ENCODE results near the gene RAB6B.
"Not testable (repeated sequence)": the region's sequence is repeated elsewhere in the genome, so short reads cannot be mapped to it uniquely, and the experiment has no call there.

The RAB6B gene

DNA sequence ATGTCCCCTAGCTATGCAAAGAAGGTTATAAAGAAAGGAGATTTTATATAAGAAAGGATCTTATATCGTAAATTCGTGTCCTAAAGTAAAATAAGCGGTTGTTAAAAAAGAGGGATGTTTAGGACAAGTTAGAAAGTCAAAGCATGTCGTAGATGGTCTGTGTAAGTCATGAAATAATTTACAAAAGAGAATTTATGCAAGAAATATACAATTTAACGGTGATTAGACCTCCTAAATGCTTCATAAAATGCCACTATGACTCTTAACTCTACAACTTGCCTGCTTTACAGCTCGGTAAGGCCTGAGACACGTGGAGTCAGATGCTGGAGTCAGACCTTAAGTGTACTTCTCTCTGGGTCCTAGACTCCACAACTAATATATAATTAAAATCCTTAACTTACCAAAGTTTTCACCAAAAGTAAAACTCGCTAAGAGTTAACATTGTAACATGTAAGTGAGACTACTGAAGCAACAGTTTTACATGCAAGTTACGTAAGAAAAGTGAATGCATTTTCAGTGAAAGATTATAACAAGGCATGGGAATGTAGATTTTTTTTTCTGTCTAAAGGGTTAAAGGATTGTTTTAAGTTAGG is 103.4 kb downstream of the RAB6B start:
- no peak overlapping the region for H3K4me3 ChIP-seq (ENCODE audit: insufficient read length, low read depth)
- TF ChIP-seq YY1 (IDR thresholded peaks at IDR 0.05; ENCODE audit: insufficient read depth, insufficient read length), result no peak
- TF ChIP-seq ZNF274 (IDR thresholded peaks at IDR 0.05; ENCODE audit: low read depth, low read length), result no peak
- TF ChIP-seq SUZ12 (IDR thresholded peaks at IDR 0.05; ENCODE audit: extremely low read depth, insufficient read depth, insufficient read length), result no peak
- H3K9ac ChIP-seq (ENCODE audit: insufficient read length, low read depth), result no peak overlapping the region
- DNase-seq (ENCODE audit: low read depth, low spot score), result peak; percentile 23
- H3K36me3 ChIP-seq (ENCODE audit: insufficient read depth, insufficient read length, low read length), result no peaks in the 10 kb centered on the region
- H3K9me3 ChIP-seq (ENCODE audit: insufficient read depth, low read length), result peaks cover 79% of the 10 kb centered on the region
- no peaks in the 10 kb centered on the region for H3K27me3 ChIP-seq (ENCODE audit: insufficient read depth, insufficient read length)
- no peaks in the 10 kb centered on the region for H3K4me1 ChIP-seq (ENCODE audit: insufficient read depth, insufficient read length)

DNA sequence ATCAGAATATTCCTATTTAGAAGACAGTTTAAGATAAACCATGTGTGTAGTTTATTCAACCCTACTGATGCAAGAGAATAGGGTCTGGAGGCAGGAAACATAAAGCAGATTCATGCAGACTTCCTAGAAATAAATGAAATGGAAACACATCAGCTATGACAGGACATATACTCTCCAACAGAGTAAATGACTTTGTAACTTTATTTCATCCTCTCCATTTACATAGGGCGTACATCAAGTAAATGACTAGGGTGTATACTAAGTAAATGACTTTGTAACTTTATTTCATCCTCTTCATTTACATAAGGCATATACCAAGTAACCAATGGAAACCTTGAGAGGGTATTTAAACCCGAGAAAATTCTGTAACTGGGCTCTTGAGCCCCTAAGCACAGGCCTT is 107.7 kb downstream of the RAB6B start:
- no peaks in the 10 kb centered on the region for H3K4me1 ChIP-seq (ENCODE audit: insufficient read depth, insufficient read length)
- no peak overlapping the region for H3K9ac ChIP-seq (ENCODE audit: insufficient read length, low read depth)
- no peak for TF ChIP-seq YY1 (IDR thresholded peaks at IDR 0.05; ENCODE audit: insufficient read depth, insufficient read length)
- no peak for TF ChIP-seq SUZ12 (IDR thresholded peaks at IDR 0.05; ENCODE audit: extremely low read depth, insufficient read depth, insufficient read length)
- TF ChIP-seq ZNF274 (IDR thresholded peaks at IDR 0.05; ENCODE audit: low read depth, low read length), result no peak
- no peak for DNase-seq (ENCODE audit: low read depth, low spot score)
- peaks cover 56% of the 10 kb centered on the region for H3K9me3 ChIP-seq (ENCODE audit: insufficient read depth, low read length)
- H3K36me3 ChIP-seq (ENCODE audit: insufficient read depth, insufficient read length, low read length), result no peaks in the 10 kb centered on the region
- no peaks in the 10 kb centered on the region for H3K27me3 ChIP-seq (ENCODE audit: insufficient read depth, insufficient read length)
- H3K4me3 ChIP-seq (ENCODE audit: insufficient read length, low read depth), result no peak overlapping the region

DNA sequence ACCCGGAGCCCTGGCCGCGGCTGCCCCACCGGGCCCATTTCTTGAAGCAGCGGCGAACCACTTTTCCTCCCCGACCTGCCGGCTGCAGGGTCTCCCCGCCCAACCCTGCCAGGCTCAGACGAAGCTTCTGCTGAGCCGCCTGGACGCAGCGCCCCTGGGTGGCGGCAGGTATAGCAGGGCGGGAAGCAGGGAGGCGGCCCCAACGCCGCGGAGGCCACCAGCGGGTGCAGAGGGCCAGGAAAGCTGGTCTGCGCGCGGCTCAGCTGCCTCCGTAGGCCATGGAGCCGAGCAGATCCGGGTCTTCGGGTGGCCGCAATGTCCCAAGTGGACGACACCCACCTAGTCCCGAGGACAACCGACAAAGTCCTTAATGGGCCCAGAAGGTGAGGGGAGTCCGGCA is 111.9 kb downstream of the RAB6B start:
- Histone ChIP-seq H3K9ac (ENCODE audit: insufficient read length, low read depth) (no peak overlapping the region), H3K9me3 (ENCODE audit: insufficient read depth, low read length) (peaks cover 14% of the 10 kb centered on the region; the same call in 1 of the 2 replicates), H3K27me3 (ENCODE audit: insufficient read depth, insufficient read length) (no peaks in the 10 kb centered on the region), H3K4me1 (ENCODE audit: insufficient read depth, insufficient read length) (no peaks in the 10 kb centered on the region), H3K4me3 (ENCODE audit: insufficient read length, low read depth) (no peak overlapping the region), H3K36me3 (ENCODE audit: insufficient read depth, insufficient read length, low read length) (no peaks in the 10 kb centered on the region)
- DNase-seq (ENCODE audit: low read depth, low spot score), result no peak
- TF ChIP-seq SUZ12 (IDR thresholded peaks at IDR 0.05; ENCODE audit: extremely low read depth, insufficient read depth, insufficient read length), result no peak
- TF ChIP-seq ZNF274 (IDR thresholded peaks at IDR 0.05; ENCODE audit: low read depth, low read length), result no peak
- no peak for TF ChIP-seq YY1 (IDR thresholded peaks at IDR 0.05; ENCODE audit: insufficient read depth, insufficient read length)

DNA sequence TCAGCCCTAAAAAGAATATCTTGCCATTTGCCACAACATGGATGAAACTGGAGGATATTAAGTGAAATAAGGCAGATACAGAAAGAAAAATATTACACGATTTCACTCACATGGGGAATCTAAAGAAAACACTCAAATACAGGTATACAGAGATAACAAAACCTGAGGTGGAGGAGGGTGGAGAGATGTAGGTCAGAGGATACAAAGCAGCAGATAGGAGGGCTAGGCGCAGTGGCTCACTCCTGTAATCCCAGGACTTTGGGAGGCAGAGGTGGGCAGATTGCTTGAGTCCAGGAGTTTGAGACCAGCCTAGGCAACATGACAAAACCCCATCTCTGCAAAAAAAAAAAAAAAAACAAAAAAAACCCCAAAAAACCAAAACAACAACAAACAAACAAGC is 113.2 kb downstream of the RAB6B start:
- H3K9me3 ChIP-seq (ENCODE audit: insufficient read depth, low read length), result peaks cover 14% of the 10 kb centered on the region; the same call in 1 of the 2 replicates
- TF ChIP-seq SUZ12 (IDR thresholded peaks at IDR 0.05; ENCODE audit: extremely low read depth, insufficient read depth, insufficient read length) (no peak), ZNF274 (IDR thresholded peaks at IDR 0.05; ENCODE audit: low read depth, low read length) (no peak), YY1 (IDR thresholded peaks at IDR 0.05; ENCODE audit: insufficient read depth, insufficient read length) (no peak)

DNA sequence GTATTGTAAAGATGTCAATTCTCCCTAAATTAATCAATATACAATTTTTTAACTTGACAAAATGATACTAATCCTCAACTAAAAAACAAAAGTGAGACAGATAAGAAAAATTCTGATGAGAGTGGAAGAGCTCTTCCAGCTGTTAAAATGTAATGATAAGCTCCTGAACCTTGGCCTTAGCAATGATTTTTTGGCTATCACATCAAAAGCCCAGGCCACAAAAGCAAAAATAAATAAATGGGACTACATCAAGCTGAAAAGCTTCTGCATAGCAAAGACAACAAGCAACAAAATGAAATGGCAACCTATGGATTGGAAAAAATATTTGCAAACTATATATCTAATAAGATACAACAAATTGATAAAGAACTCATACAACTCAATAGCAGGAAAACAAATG is 114.1 kb downstream of the RAB6B start:
- Histone ChIP-seq H3K27me3 (ENCODE audit: insufficient read depth, insufficient read length) (no peaks in the 10 kb centered on the region), H3K9me3 (ENCODE audit: insufficient read depth, low read length) (peaks cover 14% of the 10 kb centered on the region; the same call in 1 of the 2 replicates), H3K9ac (ENCODE audit: insufficient read length, low read depth) (no peak overlapping the region), H3K4me1 (ENCODE audit: insufficient read depth, insufficient read length) (peaks cover 3% of the 10 kb centered on the region), H3K36me3 (ENCODE audit: insufficient read depth, insufficient read length, low read length) (no peaks in the 10 kb centered on the region), H3K4me3 (ENCODE audit: insufficient read length, low read depth) (no peak overlapping the region)
- DNase-seq (ENCODE audit: low read depth, low spot score), result no peak
- TF ChIP-seq SUZ12 (IDR thresholded peaks at IDR 0.05; ENCODE audit: extremely low read depth, insufficient read depth, insufficient read length) (no peak), ZNF274 (IDR thresholded peaks at IDR 0.05; ENCODE audit: low read depth, low read length) (no peak), YY1 (IDR thresholded peaks at IDR 0.05; ENCODE audit: insufficient read depth, insufficient read length) (no peak)

More for the DNA sequence above, 113.2 kb downstream of the RAB6B start:
- DNase-seq (ENCODE audit: low read depth, low spot score), result no peak
- Histone ChIP-seq H3K36me3 (ENCODE audit: insufficient read depth, insufficient read length, low read length) (no peaks in the 10 kb centered on the region), H3K4me1 (ENCODE audit: insufficient read depth, insufficient read length) (peaks cover 3% of the 10 kb centered on the region), H3K27me3 (ENCODE audit: insufficient read depth, insufficient read length) (no peaks in the 10 kb centered on the region), H3K4me3 (ENCODE audit: insufficient read length, low read depth) (no peak overlapping the region), H3K9ac (ENCODE audit: insufficient read length, low read depth) (no peak overlapping the region)

DNA sequence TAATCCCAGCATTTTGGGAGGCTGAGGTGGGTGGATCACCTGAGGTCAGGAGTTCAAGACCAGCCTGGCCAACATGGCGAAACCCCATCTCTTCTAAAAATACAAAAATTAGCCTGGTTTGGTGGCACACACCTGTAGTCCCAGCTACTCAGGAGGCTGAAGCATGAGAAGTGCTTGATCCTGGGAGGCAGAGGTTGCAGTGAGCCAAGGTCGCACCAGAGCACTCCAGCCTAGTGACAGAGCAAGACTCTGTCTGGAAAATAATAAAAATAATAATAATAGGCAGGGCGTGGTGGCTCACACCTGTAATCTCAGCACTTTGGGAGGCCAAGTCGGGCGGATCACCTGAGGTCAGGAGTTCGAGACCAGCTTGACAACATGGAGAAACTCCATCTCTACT is 114.9 kb downstream of the RAB6B start:
- not testable (repeated sequence) for H3K4me1 ChIP-seq (ENCODE audit: insufficient read depth, insufficient read length); H3K27me3 ChIP-seq (ENCODE audit: insufficient read depth, insufficient read length); DNase-seq (ENCODE audit: low read depth, low spot score); H3K9ac ChIP-seq (ENCODE audit: insufficient read length, low read depth); H3K4me3 ChIP-seq (ENCODE audit: insufficient read length, low read depth); H3K36me3 ChIP-seq (ENCODE audit: insufficient read depth, insufficient read length, low read length)
- peaks cover 14% of the 10 kb centered on the region; the same call in 1 of the 2 replicates for H3K9me3 ChIP-seq (ENCODE audit: insufficient read depth, low read length)

DNA sequence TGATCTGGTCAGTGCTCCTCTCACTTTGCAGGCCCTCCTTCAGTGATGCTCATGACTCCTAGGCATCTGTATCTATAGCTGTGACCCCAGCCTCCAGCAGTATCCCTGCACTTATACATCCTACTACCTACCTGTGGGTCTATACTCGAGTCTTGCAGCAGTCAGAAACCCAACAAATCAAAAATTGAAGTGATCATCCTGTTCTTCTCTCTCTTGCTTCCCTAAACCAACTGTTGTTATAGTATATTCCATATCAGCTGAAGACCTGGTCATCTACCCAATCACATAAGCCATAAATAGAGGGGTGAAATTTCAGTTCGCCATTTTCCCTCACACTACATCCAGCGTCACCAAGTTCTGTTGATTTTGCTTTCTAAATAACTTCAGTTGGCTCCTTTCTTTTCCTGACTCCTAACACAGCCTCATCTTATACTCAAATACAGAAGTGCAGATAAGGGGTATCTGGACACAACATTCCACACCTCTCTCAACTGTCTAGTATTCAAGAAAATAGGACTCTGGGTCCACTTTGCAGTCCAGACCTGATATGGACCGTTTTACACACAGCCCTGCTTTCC is 116.0 kb downstream of the RAB6B start:
- no peak for DNase-seq (ENCODE audit: low read depth, low spot score)
- TF ChIP-seq YY1 (IDR thresholded peaks at IDR 0.05; ENCODE audit: insufficient read depth, insufficient read length) (no peak), ZNF274 (IDR thresholded peaks at IDR 0.05; ENCODE audit: low read depth, low read length) (no peak), SUZ12 (IDR thresholded peaks at IDR 0.05; ENCODE audit: extremely low read depth, insufficient read depth, insufficient read length) (no peak)
- H3K9ac ChIP-seq (ENCODE audit: insufficient read length, low read depth), result no peak overlapping the region
- H3K27me3 ChIP-seq (ENCODE audit: insufficient read depth, insufficient read length), result no peaks in the 10 kb centered on the region
- H3K9me3 ChIP-seq (ENCODE audit: insufficient read depth, low read length), result peaks cover 13% of the 10 kb centered on the region; the same call in 1 of the 2 replicates
- H3K4me3 ChIP-seq (ENCODE audit: insufficient read length, low read depth), result no peak overlapping the region
- peaks cover 3% of the 10 kb centered on the region for H3K4me1 ChIP-seq (ENCODE audit: insufficient read depth, insufficient read length)
- H3K36me3 ChIP-seq (ENCODE audit: insufficient read depth, insufficient read length, low read length), result no peaks in the 10 kb centered on the region
